Thyroid gland (tissue), 4 donors: ENCODE measurements around the gene MAP3K13. TPM values are rescaled to one million over a fixed set of nuclear protein-coding genes. Genes with fewer than 3 reads are reported as not detected.

ENCODE experiments used
- DNase-seq, 2 donors: peaks; one replicate each; pipeline ENCODE4 v3.0.0-alpha.2; 2019
- H3K27ac ChIP-seq, 3 donors: fragments of 200-600 bp; sonication (generic); 1 replicate in 2 of 3; 2 replicates in 1 of 3; pipeline ENCODE4 v1.5.1; 2016 to 2019; ENCODE audit warnings: mild to moderate bottlenecking in 1 of 3, moderate library complexity in 1 of 3
- H3K27me3 ChIP-seq: fragments of 200-600 bp; sonication (generic); one replicate; pipeline ENCODE4 v1.5.1; 2019
- H3K36me3 ChIP-seq, 2 donors: fragments of 200-600 bp; sonication (generic); one replicate each; pipeline ENCODE4 v1.5.1; 2016 to 2019
- H3K4me1 ChIP-seq, 2 donors: fragments of 200-600 bp; sonication (generic); one replicate each; pipeline ENCODE4 v1.5.1; 2017 to 2019
- H3K4me3 ChIP-seq, 3 donors: fragments of 200-600 bp; sonication (generic); replicated peaks in 1 of 3; 1 replicate in 2 of 3; 2 replicates in 1 of 3; pipeline ENCODE4 v1.5.1; 2016; ENCODE audit warnings: mild to moderate bottlenecking in 1 of 3
- H3K9me3 ChIP-seq: fragments of 200-600 bp; sonication (generic); one replicate; pipeline ENCODE4 v1.5.1; 2017
- POLR2A ChIP-seq, 2 donors: fragments of 450-650 bp; IDR thresholded peaks; one replicate each; pipeline ENCODE4 v1.6.1; 2017; ENCODE audit warnings: antibody characterized with exemption in 2 of 2, mild to moderate bottlenecking in 2 of 2, moderate library complexity in 1 of 2
- WGBS, 2 donors: methylation state at CpG; one replicate each; pipeline ENCODE4 v1.1.5; 2017; 5-methylcytosine and 5-hydroxymethylcytosine counted together
- intact Hi-C: fragments of 100-400 bp; cut with DNase I; formaldehyde crosslinking; loops from one replicate; pipeline ENCODE4 v1.15.1; 2023
- total RNA-seq, 4 donors: library from RNA; depleted of rRNA; stranded (reverse); fragments of >200 nt; gene quantifications; one replicate each; pipeline ENCODE4 v1.2.3, GENCODE V29; 2016
- TF ChIP-seq, protein P1 (sequence below), 6 experiments: fragments of 200-600 bp in 3 of 6; fragments of 450-650 bp in 3 of 6; sonication (generic) in 3 of 6; IDR thresholded peaks; one replicate each; pipeline ENCODE4 v1.5.1; 2016 to 2019; ENCODE audit warnings: antibody characterized with exemption in 6 of 6, mild to moderate bottlenecking in 2 of 6, inconsistent platforms in 1 of 6, moderate library complexity in 1 of 6

The MAP3K13 gene
- total RNA-seq, 4 donors from 2014 or later, result 44.4 to 58.0 (median 46.2) TPM

DNA sequence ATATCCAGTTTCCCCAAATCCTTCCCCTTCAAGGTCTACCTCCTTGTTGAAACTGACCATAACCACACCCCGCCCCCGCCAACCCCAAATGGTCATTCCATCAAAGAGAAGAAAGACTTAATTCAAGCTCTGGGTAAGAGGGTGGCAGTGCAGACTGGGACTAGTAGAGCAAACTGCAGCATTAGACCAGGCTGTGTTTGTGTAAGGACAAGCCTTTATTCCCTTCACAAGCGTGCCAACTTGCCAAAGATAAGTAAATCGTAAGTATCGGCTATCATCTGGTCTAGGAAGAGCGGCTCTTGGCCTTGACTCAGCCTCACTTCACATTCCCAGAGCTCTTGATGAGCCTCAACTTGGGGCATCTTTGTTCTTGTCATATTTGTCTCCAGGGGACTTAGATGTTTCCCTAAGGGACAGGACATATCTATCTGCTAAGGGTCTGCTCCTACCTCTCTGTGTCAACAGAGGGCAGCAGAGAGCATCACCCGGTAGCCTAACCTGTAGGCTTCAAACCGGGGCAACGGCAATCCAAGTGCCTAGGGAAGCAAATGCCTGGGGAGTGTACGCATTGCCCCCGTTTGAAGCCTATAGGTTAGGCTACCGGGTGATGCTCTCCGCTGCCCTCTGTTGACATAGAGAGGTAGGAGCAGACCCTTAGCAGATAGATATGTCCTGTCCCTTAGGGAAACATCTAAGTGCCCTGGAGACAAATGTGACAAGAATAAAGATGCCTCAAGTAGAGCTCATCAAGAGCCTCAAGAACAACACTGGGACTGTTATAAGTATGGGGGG lies 8.9 kb upstream of the MAP3K13 start:
- Histone ChIP-seq H3K36me3 (no peaks in the 10 kb centered on the region), H3K27ac (no peak overlapping the region), H3K27me3 (no peaks in the 10 kb centered on the region), H3K9me3 (no peaks in the 10 kb centered on the region), H3K4me1 (no peaks in the 10 kb centered on the region), H3K4me3 (no peak overlapping the region)
- 38 to 52% methylated on average over 9 to 13 of the region's 13 CpGs for WGBS, 2 donors
- no peak for TF ChIP-seq POLR2A (IDR thresholded peaks at IDR 0.05)
- TF ChIP-seq, protein P1, sequence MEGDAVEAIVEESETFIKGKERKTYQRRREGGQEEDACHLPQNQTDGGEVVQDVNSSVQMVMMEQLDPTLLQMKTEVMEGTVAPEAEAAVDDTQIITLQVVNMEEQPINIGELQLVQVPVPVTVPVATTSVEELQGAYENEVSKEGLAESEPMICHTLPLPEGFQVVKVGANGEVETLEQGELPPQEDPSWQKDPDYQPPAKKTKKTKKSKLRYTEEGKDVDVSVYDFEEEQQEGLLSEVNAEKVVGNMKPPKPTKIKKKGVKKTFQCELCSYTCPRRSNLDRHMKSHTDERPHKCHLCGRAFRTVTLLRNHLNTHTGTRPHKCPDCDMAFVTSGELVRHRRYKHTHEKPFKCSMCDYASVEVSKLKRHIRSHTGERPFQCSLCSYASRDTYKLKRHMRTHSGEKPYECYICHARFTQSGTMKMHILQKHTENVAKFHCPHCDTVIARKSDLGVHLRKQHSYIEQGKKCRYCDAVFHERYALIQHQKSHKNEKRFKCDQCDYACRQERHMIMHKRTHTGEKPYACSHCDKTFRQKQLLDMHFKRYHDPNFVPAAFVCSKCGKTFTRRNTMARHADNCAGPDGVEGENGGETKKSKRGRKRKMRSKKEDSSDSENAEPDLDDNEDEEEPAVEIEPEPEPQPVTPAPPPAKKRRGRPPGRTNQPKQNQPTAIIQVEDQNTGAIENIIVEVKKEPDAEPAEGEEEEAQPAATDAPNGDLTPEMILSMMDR (IDR thresholded peaks at IDR 0.05), result peak; percentile 30 to 81 (median 64)
- DNase-seq, result peak; percentile 79 to 80
- intact Hi-C loops, result no loop called here

DNA sequence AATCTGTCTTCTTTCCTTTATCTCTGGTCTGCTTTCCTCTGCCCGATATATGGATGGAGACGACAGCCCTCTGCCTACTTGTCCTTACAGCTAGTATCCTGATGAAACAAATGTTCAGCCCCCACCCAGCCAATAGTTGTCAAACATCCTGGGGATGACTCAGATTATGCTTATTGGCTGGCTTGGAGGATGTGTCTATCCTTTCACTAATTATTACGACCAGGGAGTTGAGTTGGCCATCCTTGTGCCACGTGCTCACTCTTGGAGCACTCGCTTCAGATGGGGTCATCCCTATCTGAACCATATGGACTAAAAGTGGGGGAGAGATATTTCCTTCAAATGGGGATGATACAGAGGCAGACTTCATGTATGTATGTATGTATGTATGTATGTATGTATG lies 6.4 kb upstream of the MAP3K13 start:
- DNase-seq, result no peak
- Histone ChIP-seq H3K4me3 (no peak overlapping the region), H3K36me3 (no peaks in the 10 kb centered on the region), H3K27ac (no peak overlapping the region), H3K9me3 (no peaks in the 10 kb centered on the region), H3K27me3 (no peaks in the 10 kb centered on the region), H3K4me1 (no peaks in the 10 kb centered on the region)
- intact Hi-C loops, result loop anchor here (5.0 kb wide), 1 partner anchor 216 kb away; no protein-coding TSS in a partner anchor
- no peak for TF ChIP-seq POLR2A (IDR thresholded peaks at IDR 0.05)
- TF ChIP-seq, protein P1 (IDR thresholded peaks at IDR 0.05), result no peak
- 84 to 87% methylated on average over 5 of the region's 5 CpGs for WGBS, 2 donors

DNA sequence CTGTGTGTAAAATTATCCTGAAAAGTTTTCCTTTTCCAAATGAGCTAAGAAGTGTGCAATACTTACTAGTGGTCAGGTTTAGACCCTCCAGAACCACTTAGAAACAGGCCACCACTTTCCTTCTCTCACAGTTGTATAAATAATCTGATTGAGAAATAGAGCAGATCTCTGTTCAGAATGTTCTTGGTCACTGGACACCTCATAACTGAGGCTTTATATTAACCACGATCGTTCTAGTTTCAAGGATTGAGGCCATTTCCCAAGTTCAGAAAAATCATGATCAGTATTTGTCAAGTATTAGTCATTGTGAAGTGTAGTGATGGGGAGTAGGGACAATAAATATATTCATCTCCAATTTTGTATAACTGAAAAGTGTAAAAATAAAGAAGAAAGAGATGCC lies 1.0 kb upstream of the MAP3K13 start:
- no peak for DNase-seq
- Histone ChIP-seq H3K4me3 (no peak overlapping the region), H3K4me1 (peaks cover 10 to 17% of the 10 kb centered on the region in 2 donors), H3K9me3 (no peaks in the 10 kb centered on the region), H3K27me3 (no peaks in the 10 kb centered on the region), H3K27ac (no peak overlapping the region), H3K36me3 (no peaks in the 10 kb centered on the region)
- intact Hi-C loops, result no loop called here
- TF ChIP-seq, protein P1 (IDR thresholded peaks at IDR 0.05), result no peak
- 58 to 63% methylated on average over 2 of the region's 2 CpGs for WGBS, 2 donors

DNA sequence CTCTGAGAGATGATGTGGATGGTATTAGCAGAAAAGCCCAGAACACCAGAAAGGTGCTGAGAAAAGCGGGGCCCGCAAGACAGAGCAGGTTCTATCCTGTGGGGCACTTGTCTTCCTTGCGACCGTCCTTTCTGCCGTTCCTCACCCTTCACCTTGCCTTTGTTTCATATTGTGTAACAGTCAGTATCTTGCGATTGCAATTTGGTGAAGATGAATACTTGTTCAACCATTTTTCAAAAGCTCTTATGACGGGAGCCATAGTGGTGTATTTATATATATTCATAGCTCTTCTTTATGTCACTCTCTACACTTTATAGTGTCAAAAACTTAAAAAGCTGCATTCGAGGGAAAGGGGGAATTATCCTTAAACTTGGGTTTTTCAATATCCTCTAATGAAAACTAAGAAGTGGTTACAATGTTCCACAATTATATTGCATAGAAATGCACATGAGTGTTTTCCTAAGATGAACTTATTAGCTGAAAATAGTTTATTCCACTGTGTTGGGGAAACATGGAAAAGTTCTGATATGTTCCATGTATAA lies 797 bp downstream of the MAP3K13 start:
- H3K27me3 ChIP-seq, result no peaks in the 10 kb centered on the region
- intact Hi-C loops, result no loop called here
- TF ChIP-seq, protein P1 (IDR thresholded peaks at IDR 0.05), result no peak
- TF ChIP-seq POLR2A (IDR thresholded peaks at IDR 0.05), result peak in 1 of 2 donors; percentile 2

More for the DNA sequence above, 797 bp downstream of the MAP3K13 start:
- H3K4me1 ChIP-seq, result peaks cover 10 to 17% of the 10 kb centered on the region in 2 donors
- peak overlapping the region; percentile 1 to 42 (median 41) for H3K4me3 ChIP-seq
- no peaks in the 10 kb centered on the region for H3K36me3 ChIP-seq
- peak in 1 of 2 donors; percentile 34 for DNase-seq
- 5% methylated on average over 8 of the region's 8 CpGs for WGBS, 2 donors
- H3K27ac ChIP-seq, result peak overlapping the region; percentile 56 to 82 (median 79)
- no peaks in the 10 kb centered on the region for H3K9me3 ChIP-seq
